Measurements from ENCODE around the gene COL25A1.

COL25A1 gene

DNA sequence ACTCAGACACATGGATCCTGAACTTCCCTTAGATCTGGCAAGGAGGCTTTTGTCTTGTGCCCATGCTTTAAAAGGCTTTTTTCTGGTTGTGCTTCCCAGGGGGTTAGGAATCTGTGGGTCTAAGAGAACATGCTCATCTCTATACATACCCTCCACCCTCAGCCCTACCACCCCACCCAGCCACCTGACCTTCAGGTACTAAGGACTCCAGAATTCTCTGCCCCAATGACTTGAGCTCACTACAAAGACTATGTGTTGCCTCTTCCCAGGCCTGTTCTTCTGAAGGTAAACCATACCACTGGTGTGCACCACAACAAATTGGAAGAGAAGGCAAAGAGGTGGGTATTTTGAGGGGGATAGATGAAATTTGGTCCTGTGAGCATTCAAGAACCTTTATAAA is 372.3 kb downstream of the COL25A1 start:
- no peak for FAIRE-seq

DNA sequence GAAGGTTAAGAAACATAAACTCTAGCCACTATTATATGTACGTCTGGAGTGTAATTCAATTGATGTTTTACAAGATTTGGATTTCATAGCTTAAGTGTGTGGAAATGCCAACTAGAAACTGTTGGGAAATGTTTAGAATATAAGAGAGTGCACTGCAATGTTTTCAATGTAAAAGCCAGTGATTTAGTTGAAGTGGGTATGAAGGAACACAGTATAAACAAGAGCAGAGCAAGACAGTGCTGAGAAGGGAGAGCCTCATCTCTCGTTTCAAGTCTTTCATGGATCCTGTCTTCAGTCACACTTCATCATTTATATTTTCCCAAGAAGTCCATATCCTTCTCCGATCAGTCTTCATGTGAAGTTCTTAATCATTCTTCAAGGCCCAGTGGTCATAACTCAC is 375.7 kb downstream of the COL25A1 start:
- DNase-seq (ENCODE audit: insufficient read length, low spot score) (no peak), FAIRE-seq (no peak)

More for the DNA sequence above, 372.3 kb downstream of the COL25A1 start:
- no peak for DNase-seq (ENCODE audit: insufficient read length, low spot score)

DNA sequence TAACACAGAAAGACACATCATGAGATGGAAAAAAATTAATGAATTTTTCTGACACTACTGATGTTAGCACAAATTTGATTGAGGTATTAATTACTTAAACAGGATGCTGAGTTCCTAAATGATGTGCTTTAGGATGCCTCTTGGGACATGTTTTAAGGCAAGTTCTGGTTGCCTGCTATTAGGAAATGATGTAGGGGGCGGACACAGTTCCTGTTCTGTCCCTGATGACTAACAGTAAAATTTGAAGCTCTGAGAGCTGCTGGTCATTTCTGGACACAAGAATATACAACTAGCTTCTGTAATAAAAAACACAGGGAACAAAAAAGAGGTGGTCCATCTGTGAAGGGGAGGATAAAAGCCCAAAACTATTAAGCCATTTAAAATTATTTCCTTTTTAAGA is 376.4 kb downstream of the COL25A1 start:
- FAIRE-seq = no peak
- DNase-seq (ENCODE audit: insufficient read length, low spot score) = no peak

DNA sequence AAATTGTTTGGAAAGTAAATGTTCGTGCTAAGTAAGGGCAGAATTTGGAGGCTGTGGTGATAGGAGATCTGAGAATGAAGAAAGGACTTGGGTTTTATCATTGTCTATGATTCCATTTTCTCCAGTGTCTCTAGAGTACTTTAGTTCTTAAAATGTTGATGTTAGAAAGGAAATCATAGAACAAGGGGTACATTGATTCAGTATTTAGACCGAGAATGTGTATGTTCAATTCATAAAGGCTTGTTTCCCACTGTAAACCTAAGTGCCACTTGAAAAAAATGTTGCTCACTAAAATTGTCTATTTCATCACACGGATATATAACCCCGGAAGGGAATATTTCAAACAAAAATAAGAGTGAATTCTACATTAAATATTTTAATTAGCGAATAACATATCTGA is 380.3 kb downstream of the COL25A1 start:
- FAIRE-seq (no peak), DNase-seq (ENCODE audit: insufficient read length, low spot score) (no peak)

DNA sequence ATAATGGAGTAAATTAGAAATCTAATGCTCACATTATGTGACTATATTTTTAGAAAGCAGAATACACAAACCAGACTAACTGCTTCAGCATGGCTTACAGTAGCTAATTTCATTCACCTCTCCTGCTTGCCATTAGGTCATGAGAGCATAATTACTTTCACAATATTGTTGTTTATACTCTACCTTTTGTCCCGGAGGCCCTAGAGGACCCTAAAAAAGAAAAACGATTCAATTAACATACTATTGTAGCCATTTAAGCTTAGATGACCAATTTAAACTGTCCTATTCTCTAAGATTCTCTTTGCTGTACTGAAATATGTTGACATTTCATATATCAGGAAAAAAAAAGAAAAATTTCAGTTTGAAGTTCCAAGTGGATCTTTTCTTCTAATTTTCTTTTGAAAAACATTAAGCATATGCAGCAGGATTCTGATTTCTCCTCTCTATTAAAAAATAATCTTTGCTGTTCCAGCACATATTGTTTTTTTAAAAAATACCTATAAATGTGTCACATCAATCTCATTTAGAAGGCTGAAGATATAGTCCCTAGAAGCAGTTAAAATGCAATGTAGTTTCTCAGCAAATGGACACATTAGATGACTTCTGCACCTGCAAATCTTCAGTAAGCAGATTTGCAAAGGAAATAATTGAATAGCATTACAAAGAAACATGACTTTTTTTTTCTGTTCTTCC is 381.9 kb downstream of the COL25A1 start:
- FAIRE-seq (no peak), DNase-seq (ENCODE audit: insufficient read length, low spot score) (no peak)

DNA sequence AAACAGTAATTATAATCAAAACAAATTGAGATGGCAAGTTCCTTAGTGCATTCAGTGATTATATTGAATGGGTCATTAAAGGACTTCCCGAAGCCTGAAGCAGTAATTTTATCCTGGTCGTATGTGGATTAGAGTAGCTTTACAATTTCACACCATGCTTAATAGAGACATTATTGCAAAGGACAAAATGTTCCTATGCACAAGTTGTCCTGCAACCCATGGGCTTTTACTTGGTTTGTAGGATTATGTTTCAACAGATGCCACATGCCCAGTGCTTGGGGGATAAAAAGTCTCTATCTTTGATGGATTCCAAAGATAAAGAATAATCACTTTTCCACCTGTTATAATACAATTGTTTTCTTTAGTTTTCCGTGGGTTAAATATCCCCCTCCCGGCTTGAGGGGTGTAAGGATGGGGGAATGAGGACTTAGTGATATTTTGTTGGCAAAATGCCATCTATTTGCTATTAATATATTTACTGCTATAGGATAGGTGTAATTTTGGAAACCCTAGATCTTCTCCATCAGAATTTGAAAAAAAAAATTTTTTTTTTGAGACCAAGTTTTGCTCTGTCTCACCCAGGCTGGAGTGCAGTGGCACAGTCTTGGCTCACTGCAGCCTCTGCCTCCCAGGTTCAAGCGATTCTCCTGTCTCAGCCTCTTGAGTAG is 383.1 kb downstream of the COL25A1 start:
- no peak for FAIRE-seq
- no peak for DNase-seq (ENCODE audit: insufficient read length, low spot score)

DNA sequence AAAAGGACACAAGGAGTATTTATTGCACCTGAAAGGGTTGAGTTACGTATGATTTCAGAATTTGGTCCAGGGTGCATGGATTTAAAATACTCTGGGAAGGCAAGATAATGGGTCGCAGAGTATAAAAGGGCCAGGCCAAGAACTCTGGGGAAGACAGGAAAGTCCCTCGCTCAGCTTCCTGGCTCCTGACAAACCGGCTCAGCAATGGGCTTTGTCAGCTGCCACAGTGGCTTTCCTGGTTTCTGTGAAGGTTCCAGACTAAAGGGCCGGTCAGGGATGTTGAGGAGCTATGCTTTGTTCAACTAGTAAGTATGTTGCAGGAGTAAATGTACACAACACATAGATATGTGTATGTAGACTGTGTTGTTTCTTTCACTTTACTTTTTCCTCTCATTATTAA is 385.2 kb downstream of the COL25A1 start:
- DNase-seq (ENCODE audit: insufficient read length, low spot score) = no peak
- no peak for FAIRE-seq

DNA sequence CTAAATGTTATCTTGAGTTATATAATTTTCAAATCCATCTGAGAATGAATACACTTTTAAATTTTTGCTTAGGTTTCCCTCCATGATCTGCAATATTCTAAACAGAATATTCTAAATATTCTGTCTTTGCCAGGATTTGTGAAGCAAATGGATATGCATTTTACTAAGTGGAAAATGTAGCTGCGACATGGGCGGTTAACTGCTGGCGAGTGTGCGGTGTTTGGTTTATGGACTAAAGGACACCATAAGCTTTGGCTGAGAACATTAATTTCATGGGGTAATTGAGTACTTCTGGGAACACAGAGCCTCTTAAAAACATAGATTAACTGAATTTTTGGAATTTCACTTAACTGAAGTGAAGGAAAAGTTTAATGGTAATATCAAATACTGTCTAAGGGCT is 385.8 kb downstream of the COL25A1 start:
- FAIRE-seq = no peak

DNA sequence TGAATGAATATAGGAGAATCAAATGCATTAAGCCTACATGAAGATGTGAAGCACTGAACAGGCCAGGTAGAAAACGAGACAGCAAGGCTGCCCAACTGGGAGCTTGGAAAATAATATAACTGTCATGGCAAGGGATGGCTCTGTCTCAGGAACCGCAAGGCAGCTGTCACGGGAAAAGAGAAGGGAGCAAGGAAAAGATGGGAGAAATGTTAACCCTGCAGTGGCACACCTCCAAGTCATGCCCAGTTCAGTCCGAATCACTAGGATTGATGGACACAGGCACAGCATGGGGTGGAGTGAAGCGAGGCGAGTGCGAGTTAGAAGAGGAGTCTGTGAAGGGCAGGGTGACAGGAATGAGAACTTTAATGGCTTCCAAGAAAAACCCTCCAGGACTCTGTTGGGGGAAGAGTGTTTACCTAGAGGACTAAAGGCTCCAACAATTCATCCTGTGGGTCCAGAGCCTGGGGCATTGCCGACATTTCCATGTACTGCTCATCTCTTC is 395.5 kb downstream of the COL25A1 start:
- DNase-seq (ENCODE audit: insufficient read length, low spot score) (no peak), FAIRE-seq (no peak)

More for the DNA sequence above, 385.8 kb downstream of the COL25A1 start:
- no peak for DNase-seq (ENCODE audit: insufficient read length, low spot score)

DNA sequence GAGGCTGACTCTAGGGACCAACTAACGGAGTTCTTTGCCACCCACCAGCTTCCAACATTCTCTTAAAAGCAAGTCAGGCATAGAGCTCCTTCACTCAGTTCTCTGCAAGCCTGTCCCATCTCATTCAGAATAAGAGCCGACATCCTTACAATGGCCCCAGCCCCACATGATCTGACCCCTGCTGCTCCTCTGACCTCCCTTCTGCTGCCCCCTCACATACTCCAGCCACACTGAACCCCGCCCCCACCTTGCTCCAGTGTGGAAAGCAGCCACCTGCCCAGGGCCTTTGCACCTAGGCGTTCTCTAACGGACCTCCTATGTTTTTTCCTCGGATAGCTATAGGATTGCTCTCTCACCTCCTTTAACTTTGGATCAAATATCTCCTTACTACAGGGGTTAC is 396.5 kb downstream of the COL25A1 start:
- FAIRE-seq (no peak), DNase-seq (ENCODE audit: insufficient read length, low spot score) (no peak)

DNA sequence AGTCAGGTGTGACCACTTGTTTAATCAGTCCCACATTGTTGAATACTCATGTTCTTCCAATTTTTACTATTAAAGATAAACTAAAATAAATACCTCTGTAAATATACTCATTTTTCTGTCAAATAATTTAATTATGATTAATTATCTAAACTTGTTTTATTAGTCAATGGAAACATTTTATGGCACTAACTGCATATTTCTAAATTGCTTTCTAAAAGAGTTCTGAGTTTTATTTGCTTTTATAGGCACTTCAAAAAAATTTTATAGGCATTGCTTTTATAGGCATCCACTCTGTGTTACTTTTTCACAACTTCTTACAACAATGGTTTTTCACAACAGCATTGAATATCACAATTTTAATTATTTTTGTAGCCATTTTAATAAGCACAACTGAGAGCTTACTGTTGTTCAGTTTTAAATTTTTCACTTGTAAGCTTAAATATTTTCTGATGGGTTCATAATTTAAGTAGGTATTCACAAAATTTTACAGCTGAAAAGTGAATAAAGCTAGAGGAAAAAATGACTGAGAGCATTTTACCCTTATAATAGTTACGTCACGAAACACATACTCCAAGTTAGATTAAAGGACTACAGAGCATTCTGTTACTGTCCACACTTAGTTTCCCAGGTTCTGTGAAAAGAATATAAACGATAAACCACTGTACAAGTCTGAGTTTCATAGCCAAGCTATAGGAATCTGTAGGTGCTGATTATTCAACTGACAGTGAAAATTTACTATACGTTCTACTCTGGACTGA is 398.8 kb downstream of the COL25A1 start:
- no peak for FAIRE-seq
- no peak for DNase-seq (ENCODE audit: insufficient read length, low spot score)

DNA sequence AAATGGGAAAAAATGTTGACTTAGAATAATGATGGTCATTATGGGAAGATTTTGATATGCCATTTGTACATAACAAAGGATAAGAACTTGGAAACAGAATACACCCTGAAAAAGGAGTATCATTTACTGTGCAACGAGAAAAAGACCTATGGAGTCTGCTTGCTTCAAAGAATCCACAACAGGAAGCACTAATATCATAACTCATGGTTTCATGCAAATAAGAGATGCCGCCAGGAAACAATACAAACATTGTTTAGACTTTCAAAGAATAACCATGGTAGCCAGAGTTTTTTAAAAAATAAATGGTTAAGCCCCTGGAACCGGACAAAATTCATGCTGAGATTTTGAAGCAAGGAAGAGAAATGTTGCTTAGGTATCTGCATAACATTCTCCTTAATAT is 399.7 kb downstream of the COL25A1 start:
- no peak for FAIRE-seq

DNA sequence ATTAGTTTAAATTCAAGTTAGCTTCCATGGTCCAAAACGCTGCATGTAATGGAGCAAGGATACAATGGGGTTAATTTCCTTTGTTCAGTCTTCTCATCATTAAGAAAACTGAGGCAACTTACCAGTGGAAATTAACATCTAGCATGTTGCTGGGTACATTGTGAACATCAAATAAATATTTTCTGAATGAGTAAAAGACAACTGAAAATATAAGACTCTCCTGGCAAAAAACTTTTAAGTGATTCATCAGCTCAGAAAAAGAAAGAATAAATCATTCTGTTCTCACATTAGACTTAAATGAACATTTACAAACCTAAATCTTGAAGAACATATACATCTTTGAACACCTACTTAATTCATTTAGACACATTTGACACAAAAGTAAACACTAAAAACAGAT is 401.2 kb downstream of the COL25A1 start:
- no peak for FAIRE-seq
- DNase-seq (ENCODE audit: insufficient read length, low spot score) = no peak

More for the DNA sequence above, 399.7 kb downstream of the COL25A1 start:
- DNase-seq (ENCODE audit: insufficient read length, low spot score) = no peak

DNA sequence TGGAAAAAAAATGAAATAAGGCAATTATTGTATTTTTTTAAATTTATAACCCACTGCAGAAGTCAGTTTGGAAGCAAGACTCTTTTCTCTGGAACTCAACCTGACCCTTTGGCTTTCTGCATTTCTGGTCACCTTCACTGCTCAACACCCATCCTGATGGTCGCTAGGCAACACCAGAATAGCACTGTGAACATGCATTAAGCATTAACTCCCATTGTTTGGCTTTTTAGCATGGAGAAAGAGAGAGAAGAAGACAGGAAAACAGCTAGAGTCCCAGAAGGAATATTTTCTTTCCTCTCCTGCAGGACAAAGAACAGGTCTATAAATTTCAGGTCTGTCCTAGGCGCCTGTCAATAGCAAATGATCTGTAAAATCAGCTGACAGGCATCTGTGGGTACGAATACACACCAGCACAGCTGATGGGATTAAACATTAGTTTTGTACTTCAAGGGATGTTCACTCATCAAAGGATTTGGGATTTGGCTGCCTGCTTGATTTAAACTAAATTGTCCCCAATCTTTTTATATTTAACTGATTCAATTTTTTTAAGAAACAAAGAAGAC is 402.4 kb downstream of the COL25A1 start:
- DNase-seq (ENCODE audit: insufficient read length, low spot score) (no peak), FAIRE-seq (no peak)

DNA sequence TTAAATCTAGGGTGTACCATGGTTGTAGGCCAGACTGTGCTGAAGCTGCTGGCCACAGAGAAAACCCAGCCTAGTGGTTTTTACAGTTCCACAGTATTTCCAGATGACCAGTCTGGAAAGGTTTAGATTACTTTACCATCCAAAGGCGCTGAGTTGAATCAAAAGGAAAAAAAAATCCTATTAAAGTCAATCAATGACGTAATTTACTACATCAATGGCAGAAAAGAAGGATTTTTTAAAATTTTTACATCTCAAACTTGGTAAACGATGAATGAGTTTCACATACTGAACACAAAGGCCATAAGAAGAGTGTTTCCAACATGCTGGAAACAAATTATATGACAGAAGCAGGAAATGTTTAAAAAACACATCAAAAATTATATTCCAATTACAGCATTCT is 409.0 kb downstream of the COL25A1 start:
- FAIRE-seq (no peak), DNase-seq (ENCODE audit: insufficient read length, low spot score) (no peak)

DNA sequence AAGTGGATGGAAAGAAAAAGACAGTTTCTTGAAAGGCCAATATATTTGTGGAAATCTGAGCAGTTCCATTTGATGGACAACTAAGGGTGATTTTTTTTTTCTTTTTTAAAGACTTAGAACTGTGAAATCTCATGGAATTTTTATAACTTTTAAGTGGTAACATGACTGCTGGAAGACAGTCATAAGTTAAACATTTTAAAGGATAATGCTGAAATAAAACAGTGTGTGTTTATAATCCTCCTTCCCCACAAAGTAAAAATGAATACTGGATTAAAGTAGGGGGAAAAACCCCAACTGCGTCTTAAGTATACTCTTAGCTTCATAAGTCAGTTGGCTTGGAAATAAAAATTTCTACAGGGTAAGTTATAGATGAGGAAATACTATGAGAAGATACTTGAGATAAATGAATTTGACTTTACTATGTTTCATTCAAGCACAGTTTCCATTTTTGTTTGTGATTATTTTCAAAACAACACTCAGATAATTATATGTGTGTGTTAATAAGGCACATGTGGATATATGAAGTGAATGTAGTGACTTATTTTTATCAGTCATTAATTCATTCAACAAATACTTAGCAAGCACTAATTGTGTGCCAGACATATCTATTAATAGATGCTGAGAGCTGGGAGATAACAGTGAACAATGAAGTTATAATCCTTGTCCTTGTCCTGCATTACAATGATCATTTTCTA is 410.4 kb downstream of the COL25A1 start:
- no peak for DNase-seq (ENCODE audit: insufficient read length, low spot score)
- no peak for FAIRE-seq

DNA sequence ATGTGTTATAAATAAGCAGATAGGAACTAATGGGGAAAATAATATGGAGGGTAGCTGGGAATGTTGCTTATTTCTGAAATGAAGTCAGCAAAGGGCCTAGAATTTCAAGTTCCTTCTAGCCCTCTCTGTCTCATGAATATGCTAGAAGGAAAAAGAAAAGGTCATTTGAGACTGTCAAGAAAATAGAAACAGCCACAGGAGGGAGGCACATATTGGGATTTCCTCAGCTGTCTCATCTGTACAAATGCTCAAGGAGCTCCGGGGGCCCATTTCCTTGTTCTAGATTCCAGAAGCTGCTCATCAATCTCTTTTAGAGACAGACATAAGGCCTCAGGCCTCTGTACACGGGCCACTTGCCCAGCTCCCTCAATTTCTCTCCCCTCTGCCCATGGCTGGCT is 412.0 kb downstream of the COL25A1 start:
- DNase-seq (ENCODE audit: insufficient read length, low spot score) (no peak), FAIRE-seq (no peak)

DNA sequence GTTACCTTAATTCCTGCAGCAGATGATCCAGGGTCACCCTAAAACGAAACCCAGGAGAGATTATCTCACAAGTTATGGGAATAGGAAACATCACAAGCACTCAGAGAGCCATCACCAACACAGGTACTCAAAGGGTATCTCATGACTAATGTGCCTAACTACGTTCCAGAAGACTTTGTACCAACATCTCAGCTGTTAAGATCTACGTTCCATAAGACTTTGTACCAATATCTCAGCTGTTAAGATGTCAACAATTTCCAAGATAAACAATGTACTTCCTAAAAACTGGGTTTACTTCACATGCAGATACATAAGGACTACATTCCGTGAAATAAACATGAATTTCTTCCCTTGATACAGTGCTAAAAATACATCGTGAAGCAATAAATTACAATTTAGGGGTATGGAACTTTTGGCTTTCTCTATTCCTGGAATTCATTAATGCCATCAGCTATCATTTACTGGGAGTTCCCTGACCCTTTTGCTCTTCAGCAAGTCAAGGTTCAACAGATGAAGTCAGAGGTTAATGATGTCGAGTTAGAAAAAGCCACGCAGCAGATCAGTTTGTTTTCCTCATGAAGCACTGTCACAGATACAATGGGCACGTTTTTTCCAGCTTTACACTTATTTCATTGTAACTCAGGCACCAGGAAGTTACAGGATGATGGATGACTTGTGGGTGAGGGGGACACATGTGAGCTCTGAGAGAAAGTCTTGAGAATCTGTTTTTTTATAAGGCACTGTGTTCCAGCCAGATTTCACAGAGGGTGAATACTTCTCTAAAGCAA is 412.6 kb downstream of the COL25A1 start:
- no peak for FAIRE-seq
- no peak for DNase-seq (ENCODE audit: insufficient read length, low spot score)

DNA sequence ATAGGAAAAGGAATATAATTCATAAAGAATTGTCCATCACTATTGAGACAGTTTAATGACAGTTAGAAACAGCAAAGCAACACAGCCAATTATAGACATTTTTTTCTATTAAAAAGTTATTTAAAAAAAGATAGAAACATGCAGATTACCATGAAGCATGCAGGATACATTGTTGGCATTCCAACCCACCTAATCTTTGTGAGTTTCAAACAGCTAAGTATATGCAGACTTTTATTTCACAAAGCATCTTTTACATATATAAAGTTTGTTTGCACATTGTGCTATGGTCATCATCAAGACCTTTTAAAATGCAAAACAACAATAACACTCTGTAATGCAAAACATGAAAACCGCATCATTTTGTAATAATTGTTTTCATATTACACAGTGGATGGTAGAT is 413.7 kb downstream of the COL25A1 start:
- no peak for DNase-seq (ENCODE audit: insufficient read length, low spot score)
- no peak for FAIRE-seq

DNA sequence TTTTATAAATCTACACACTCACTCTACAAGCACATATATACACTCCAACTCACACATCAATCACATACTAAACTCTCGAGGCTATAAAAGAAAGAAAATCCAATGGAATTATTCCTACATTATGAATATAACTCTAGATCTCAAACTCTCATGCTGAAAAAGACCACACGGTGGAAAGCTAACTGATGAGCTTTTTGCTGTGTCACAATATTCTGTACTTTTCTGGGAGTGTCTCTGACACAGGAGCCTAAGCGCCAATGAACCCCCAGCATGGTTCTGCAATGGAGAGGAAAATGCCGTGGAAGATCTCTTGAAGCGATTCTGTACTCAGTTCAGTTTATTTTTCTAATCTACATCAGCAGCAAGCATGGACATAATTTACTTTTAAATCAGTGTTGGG is 415.4 kb downstream of the COL25A1 start:
- FAIRE-seq (no peak), DNase-seq (ENCODE audit: insufficient read length, low spot score) (no peak)
